Fibroblast of peridontal ligament (primary cell): ENCODE data around the gene DLGAP1.
"Not testable (repeated sequence)": the region's sequence is repeated elsewhere in the genome, so short reads cannot be mapped to it uniquely, and the experiment has no call there.

Experiments used
- DNase-seq: peaks from one replicate; pipeline ENCODE4 v3.0.0-alpha.2; 2010; ENCODE audit errors: extremely low read depth

DLGAP1 gene

DNA sequence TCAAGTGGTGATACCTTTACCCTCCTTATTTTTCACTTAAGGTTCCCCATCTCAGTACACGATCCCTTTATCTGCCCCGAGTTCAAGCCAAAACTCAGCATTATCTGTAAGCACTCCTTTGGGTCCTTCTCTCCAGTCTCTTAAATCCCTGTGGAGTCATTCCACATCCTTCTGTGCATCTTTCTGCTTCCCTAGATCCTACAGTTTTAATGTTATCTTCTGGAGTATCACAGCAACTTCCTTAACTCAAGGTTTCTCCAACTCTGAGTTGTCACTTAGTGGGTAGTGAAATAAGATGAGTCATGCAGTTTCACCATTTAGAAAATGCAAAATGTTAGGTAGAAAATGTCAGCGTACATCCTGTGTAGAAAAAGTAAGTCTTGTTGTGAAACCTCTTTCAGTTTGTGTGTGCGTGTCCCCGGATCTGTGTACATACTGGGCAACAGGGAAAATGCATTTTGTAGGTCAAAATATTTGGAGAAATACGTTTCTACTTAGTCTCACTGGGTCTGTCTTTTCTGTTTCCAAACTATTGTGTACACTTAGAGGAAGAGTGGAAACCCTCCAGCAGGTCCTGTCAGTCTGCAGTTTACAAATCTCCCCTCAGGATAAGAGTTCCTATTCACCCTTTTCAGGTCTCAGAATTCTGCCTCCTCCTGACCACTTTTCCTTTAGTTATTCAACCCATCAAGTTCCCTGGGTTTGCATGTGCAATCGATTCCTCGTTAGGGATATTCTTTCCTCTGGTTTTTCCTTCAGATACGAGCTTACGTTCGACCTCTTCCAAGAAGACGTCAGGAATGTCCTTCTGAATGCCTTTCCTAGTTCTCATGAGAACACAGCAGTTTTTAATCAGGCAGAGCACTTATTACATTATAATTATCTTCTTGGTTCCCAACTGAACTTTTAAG is 850.4 kb downstream of the DLGAP1 start:
- peak; percentile 100 for DNase-seq

GRCh38 chr18:3604235-3604497 is 850.9 kb downstream of the DLGAP1 start:
- no peak for DNase-seq

GRCh38 chr18:3603421-3604234 is 851.5 kb downstream of the DLGAP1 start:
- peak; percentile 99 for DNase-seq

DNA sequence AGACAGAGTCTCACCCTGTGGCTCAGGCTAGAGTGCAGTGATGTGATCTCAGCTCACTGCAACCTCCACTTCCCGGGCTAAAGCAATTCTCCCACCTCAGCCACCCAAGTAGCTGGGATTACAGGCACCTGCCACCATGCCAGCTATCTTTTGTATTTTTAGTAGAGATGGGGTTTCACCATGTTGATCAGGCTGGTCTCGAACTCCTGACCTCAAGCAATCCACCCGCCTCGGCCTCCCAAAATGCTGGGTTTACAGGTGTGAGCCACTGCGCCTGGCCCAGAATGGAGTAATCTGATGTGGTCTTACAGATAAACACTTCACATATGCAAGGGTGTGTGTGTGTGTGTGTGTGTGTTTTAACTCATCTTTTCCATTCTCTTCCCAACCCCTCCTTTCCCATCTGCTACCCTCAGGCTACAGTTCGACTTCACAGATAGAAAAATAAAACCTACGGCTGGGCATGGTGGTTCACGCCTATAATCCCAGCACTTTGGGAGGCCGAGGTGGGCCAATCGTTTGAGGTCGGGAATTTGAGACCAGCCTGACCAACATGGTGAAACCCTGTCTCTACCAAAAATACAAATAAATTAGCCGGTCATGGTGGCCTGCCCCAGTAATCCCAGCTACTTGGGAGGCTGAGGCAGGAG is 853.9 kb downstream of the DLGAP1 start:
- DNase-seq = not testable (repeated sequence)

DNA sequence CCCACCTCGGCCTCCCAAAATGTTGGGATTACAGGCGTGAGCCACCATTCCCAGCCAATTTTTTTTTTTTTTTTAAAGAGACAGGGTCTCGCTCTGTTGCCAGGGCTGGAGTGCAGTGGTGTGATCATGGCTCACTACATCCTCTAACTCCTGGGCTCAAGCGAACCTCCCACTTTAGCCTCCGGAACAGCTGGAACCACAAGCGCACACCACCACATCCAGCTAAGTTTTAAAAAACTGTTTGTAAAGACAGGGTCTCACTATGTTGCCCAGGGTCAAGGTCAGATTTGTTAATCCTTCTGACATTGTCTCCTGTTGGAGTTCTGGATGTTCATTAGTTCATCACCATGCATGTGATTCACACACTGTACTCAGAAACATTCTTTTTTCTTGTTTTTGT is 855.2 kb downstream of the DLGAP1 start:
- no peak for DNase-seq

- no peak for DNase-seq
These were observed 855.9 kb downstream of the DLGAP1 start for GRCh38 chr18:3599195-3599594.

GRCh38 chr18:3598581-3598980 is 856.5 kb downstream of the DLGAP1 start:
- DNase-seq = no peak

DNA sequence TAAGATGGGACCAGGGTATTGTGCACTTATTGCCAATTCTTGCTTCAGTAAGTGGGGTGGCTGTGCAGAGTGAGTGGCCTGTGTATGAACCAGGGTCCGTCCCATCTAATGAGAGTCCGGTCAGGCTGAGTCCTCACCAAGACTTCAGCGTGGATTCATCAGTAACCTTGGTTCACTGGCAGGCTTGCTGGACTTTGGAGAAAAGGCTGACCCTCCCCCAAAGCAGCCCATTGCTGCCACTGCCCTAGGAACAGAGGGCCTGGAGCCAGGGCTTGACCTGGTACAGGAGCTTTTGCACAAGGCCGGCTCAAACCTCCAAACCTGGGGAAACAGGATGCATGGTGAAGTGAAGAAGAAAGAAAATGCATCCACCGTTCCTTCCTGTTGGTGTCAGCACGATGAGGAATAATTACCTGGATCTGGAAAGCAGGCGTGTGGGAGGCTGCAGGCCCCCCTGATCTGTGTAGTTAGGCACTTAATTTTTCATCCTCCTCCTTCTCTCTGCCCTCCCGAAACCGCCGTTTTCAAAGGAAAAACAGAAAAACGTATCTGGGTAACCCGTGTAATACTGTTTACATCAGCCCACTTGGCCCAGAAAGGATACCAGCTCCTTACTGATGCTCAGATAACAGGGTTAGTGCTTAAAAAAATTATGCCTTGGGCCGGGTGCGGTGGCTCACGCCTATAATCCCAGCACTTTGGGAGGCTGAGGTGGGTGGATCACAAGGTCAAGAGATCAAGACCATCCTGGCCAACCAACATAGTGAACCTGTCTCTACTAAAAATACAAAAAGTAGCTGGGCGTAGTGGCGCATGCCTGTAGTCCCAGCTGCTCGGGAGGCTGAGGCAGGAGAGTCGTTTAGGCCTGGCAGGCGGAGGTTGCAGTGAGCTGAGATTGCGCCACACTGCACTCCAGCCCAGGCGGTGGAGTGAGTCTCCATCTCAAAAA is 857.4 kb downstream of the DLGAP1 start:
- DNase-seq = no peak

DNA sequence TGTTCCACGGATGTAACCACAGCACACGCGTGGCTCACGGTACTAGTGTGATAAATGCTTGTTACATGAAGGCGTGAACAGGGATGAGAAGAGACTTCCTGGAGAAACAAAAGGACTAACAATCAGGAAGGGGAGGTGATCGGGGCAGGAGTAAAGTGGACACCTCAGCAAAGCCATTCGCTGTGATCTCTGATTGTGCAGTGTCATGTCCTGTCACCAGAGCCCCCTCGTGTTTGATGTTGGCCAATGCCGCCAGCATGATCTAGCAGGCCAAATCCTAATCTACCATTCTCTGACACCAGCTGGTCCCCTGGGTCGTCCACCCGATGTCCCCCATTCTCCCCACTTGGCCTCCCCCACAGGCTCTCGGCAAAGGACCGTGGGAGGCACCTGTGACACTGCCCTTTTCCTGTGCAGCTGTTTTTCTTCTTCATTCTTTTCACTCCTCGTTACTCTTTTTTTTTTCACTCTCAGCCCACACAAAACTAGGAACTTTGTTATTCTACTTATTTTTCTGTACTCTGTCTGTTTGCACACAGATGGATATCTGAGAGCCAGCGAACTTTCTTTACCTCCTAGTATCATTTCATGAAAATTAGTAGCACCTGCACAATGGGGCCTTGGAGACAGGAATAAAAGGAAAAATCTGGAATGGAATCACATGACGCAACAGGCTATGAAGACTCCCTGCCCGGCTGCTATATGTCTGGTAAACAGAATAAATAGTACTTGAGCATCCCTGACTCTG is 858.3 kb downstream of the DLGAP1 start:
- DNase-seq = peak; percentile 33

DNA sequence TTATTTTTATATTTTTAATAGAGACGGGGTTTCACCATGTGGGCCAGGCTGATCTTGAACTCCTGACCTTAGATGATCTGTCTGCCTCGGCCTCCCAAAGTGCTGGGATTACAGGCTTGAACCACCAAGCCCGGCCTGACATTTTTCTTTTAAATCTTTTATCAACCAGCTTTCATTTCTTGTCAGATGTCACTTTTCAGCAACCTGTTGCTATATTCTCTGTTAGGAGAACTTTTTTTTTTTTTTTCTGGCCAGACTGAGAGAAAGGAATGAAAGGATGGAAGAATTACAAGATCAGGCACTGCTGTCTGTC is 858.8 kb downstream of the DLGAP1 start:
- no peak for DNase-seq

DNA sequence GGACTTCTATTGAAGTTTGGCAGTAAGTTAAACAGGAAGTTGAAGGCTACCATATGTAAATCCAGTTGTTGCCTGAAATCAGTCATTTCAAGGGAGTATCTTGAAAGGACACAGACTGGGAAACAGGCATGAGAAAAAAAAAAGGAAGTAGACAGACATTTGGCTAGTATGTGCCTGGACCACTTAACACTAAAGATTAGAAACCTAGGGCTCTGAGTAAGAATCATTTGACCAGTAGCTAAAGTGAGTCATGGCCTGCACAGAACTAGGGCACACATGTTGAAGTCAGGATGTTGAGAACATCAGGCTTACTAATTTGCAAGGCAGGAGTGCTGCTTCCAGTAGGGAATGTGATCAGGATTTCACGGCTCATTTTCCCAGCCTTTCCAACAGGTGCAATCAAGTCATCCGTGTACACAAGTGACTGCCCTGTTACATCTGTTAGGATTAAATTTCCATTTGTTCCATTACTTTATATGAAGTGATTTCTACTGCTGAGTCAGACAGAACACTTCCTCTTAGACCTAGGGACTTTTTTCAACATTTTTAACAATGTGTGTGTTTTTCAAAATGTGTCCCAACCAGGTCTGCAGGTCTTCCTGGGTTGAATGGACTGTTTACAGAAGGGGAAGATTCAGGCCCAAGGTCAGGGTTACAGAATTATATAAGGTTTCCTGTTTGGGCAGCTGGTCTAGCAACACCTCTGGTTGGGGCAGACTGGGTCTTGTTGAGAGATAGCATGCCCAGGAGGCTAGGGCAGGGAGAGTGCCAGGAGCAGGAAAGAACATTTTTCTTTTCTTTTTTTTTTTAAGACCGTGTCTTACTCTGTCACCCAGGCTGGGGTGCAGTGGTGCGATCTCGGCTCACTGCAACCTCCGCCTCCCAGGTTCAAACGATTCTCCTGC is 859.5 kb downstream of the DLGAP1 start:
- DNase-seq = peak; percentile 94

DNA sequence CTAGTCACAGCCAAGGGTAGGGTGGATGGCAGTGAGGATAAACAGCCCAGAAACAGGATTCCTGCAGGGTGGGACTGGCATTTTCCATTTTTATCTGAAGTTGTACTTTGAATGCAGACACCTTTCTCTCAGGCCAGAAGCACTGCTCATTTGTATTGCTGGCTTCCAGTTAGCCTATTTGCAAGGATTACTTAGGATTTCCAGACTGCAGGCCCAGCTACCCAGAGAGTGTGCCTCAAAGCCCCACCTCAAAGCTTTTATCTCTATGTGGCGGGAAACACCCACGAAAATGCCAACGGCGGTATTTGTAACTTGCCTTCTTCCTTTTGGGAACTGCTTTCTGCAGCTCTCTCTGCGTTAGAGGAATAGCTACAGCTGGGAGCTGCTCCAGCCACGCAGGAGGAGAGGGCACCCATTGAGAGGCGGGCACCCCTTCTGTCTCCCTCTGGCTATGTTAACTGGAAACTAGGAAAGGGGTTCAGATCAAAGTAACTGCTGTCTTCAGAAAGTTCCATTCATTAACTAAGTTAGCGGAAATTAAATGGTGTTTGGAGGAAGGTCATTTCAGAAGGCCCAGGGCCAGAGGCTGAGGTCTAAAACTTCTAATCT is 860.2 kb downstream of the DLGAP1 start:
- DNase-seq = peak; percentile 60

DNA sequence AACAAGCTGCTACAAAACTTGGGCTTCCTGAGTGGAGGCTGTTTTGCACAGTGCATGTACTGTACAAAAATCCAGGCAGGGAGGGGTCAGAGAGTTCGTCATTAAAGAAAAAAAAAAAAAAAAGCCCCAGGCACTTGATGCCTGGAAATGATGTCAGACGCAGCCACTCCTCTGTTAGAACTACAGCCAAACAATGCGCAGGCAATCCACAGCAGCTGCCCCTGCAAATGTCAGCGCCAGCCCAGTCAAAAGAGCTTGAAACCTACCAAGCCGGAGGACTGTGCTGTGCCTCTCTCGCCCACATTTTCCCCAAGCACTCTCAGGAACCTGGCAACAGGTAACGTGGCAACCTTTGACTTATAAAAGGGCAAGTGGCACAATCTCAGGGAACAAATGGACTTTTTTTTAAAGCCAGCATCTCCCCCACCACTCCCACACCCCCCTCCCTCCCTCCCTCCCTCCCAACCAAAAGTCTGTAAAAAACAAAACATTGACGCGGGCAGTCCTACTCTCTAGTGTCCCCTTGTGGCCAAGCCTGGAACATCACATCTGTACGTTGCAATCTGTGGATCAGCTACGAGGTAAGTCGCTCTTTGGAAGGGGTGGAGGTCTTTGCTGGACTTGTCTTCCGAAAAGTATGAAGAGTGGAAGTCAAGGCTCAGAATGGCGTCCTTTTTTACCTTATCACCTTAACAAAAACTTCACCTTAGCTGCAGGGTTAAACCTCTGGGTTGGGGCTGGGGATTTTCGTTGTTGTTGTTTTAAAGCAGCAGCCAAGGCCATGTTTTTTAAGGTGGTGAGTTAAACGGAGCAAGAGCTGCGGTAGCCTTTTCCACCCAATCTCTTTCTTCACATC is 861.0 kb downstream of the DLGAP1 start:
- DNase-seq = peak; percentile 99

DNA sequence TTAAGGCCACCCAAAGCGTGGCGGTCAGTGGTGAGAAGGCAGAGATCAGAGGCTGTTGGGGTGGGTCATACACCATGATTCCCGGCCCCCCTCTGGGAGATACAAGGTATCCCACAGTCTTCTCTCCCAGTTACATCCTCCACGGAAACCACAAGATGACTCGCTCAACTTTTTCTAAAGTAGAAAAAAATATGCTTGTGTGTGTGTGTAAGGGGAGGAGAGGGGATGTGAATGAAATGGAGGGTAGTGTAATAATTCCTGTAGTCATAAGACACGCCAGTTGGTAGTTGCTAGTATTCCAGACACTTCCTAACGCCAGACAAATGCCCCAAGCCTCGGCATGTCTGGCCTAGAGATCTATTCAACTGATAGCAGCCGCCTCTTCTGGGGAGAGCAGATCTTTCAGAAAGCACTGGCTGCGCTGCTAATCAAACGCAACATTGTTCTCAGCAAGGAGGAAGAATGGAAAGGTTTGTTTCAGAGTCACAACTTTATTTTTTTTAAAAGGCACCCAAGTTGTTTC is 861.7 kb downstream of the DLGAP1 start:
- DNase-seq = peak; percentile 71

GRCh38 chr18:3592864-3593263 is 862.2 kb downstream of the DLGAP1 start:
- no peak for DNase-seq

GRCh38 chr18:3590096-3590630 is 864.9 kb downstream of the DLGAP1 start:
- no peak for DNase-seq

DNA sequence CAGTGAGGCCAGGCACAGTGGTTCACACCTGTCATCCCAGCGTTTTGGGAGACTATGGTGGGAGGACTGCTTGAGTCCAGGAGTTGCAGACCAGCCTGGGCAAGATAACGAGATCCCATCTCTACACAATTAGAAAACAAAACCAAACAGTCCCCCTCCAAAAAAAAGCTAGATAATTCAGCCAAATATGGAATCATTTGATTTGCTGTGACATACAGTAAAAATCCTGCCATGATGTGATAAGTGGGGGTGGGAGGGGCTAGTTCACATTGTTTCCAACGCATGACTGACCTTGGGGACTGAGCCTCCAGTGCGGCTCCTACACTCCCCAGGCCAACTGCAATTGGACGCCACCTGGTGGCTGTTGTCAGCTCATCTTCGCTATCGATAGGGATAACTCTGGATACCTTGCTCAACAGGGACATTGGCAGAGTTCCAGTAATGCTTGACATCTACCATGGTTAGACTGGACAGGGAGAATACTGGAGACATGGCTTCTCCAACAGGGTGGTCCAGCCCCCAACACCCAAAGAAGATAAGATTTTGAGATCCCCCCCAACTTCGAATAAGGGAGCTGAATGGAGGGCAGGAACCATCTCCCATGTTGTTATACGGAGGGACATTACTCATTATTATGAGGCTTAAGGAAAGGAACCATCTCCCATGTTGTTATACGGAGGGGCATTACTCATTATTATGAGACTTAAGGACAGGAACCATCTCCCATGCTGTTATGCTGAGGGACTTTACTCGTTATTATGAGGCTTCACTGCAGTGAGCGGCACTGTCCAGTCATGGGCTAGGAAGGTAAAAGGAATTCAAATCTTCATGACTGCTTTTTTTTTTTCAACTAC is 869.2 kb downstream of the DLGAP1 start:
- DNase-seq = peak; percentile 77
